ENCODE measurements around the gene ADAM12. TPM values are rescaled to one million over a fixed set of nuclear protein-coding genes. Genes with fewer than 3 reads are reported as not detected.
"Not testable (repeated sequence)": the region's sequence is repeated elsewhere in the genome, so short reads cannot be mapped to it uniquely, and the experiment has no call there.

Gene ADAM12
- total RNA-seq, 1 experiment from 2014 or later: 21.2 TPM

GRCh38 chr10:126264102-126265018 lies 123.9 kb downstream of the ADAM12 start:
- DNase-seq (ENCODE audit: low read depth): peak; percentile 40

DNA sequence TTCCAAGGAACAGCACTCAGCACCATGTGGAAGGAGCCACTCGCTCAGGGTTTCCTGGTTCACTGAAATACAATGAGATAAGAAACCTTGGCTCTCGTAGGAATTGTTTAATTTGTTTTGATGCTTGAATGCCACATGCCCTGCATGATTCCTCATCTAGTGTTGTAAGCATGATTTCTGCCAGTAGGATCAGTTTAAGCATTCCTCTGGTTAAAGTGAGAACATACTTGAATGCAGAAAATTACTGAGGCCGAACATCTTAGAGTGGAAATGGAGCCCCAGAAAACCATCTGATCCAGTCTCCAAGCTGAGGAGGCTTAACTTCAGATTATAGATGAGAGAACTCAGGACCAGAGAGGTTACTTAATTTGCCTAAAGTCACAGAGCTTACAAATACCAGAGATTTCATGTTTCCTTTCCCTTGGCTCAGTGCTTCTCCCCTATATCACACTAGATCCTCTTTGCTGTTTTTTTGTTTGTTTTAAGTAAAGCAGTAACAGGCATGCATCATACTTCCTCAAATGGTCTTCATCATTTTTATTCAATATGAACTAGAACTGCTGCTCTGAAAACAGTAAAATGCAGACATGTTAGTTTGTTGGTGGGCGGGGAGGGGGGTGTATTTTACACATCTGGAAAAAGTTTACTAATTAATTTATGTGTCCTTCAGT lies 125.1 kb downstream of the ADAM12 start:
- peak; percentile 17 for DNase-seq (ENCODE audit: low read depth)

DNA sequence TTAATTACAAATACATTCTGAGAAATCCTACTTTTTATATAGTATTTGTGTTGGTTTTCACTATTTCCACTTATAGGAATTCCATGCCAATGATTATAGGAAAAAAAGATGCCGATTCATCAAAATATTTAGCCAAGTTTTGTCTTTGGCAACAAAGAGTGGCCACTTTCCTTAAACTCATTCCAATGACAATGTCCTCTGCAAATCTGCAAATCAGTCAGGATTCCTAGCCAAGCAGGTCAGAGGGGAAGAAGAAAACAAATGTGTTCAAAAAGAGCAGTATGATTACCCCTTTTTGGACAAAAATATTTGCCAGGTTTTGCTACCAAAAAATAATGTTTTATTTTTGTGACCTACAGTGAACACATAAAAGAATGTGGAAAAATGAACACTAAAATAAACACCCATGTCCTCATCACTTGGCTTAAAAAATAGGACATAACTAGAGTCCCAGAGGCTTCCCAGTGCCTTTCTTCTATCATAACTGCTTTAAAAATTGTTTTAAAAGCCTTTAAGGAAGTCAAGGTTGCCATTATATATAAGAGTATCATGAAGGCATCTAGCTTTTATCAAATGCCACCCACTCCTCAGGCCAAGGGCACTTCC lies 125.9 kb downstream of the ADAM12 start:
- DNase-seq (ENCODE audit: low read depth): no peak

DNA sequence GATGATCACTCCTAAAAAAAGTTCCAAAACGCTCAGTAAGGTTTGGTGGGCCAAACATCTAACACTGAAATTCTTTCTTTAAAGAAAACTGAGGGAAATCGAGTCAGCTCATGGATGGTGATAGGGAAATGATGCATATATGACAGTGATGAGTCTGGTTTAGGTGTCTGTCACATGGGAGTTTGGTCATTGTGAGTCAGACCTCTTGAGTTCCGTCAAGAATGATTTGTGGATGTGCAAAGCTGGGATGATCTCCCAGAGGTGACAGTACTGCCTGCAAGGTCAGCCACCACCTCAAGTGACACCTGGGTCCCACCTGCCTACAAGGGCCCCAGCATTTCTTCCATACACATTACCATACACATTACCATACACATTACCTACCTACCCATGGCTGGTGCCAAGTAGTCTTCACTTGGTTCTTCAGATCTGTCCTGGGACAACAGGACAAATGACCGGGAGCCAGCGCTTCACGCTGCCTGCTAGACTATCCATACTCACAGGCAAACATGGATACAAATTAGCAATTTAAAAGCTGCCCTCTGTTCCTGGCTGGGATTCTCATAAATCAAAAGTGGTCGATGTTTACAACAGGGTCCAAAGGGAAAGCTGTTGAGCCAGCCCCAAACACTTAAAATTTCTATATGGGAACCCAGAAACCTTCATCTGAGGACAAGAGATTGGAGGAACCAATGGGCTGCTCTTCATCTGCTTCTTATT lies 128.4 kb downstream of the ADAM12 start:
- no peak for DNase-seq (ENCODE audit: low read depth)

- no peak for DNase-seq (ENCODE audit: low read depth)
These were observed 131.4 kb downstream of the ADAM12 start for GRCh38 chr10:126256864-126257263.

DNA sequence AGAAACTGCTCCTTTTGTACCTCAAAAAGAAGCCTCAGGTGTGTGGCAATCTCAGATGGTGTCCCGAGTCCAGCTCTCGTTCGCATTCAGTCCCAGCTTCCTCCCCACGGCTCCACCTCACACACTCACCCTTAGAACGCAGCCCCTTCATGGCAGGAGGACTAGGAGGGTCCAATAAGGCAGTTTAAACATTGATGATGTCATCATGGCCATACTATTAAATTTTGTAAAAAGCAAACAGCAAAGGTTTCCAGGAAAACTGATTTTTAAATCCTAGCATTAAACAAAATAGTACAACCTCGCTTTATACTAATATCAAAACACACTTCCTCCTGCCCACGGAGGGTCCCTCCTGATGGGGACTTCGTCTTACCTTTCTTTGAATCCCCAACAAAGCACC lies 133.0 kb downstream of the ADAM12 start:
- no peak for DNase-seq (ENCODE audit: low read depth)

DNA sequence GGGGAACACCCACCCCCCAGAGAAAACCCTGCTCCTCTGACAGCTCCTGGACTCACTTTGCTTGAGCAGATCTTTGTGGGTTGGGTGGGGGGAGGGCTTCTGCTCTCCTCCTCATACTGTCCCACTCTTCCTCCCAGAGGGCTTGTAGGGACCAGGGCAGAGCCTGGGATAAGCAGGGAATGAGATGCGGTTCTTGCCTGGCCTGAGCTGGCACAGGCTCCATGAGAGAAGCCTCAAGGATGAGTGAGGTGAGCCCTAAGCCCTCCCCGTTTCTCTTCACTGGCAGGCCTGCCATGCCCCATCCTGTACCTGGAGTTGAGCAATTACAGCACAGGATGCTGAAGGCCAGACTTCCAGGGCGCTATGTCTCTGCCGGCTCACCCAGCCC lies 134.7 kb downstream of the ADAM12 start:
- DNase-seq (ENCODE audit: low read depth): no peak

DNA sequence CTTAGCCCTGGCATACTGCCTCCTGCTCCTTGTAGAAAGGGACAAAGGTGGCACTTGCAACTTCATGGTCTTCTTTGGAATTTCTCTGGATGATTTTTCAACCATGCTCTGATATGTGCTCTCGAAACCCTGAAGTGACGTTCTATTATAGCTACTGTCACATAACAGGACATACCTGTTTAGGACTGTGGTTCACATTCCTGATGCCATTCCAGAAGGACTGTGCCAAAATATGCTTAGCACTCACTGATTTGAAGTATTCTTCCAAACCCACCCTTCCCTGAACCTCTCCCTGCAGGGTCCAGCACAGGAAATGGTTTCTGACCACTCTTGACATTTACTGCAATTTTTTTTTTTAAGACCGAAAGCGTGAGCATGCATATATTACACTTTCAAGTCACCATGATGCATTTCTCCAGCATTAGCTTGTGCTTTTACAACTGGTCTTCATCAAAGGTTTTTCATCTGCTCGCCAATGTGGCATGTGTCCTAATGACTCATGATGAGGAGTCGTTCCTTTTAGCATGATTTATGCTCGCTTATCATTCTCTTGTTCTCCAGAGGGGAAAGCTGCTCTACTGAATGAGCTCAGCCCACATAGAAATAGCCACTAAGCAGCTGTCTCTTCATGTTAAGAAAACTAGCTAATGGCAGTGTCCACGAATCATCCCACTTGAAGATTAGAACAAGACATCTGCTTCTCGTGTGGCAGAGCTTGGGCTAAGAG lies 135.2 kb downstream of the ADAM12 start:
- peak; percentile 100 for DNase-seq (ENCODE audit: low read depth)

GRCh38 chr10:126251778-126252407 lies 136.4 kb downstream of the ADAM12 start:
- no peak for DNase-seq (ENCODE audit: low read depth)

DNA sequence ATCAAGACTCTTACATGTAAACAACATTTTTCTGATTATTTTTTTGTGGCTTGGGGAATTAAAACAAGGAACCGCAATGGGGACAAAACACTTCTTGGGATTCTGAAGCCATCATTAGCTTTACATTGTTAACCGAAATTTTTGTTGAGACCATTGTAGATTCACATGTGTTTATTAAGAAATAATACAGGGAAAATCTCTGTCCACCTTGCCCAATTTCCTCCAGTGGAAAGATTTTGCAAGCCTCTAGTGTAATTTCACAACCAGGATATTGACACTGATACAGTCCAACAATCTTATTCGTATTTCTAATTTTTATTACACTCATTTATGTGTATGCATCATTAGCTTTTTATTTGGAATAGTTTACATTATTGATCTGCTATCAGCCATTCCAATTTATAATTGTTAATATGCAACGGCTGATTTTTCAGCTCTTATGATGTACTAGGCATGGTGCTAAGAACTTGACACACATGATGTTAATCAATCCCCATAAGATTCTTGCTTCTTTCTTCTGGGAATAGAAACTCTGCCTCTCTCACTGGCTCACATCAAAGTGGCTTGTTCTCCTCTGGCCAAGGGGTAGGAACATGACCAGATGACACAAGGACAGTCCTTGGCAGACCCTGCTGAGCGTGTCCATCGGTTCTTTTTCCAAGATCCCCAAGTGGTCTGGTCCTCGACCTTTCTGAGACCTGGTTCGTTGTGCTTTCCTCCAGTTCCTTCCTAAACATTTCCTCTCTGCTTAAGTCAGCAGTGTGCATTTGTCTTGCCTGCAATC lies 137.6 kb downstream of the ADAM12 start:
- no peak for DNase-seq (ENCODE audit: low read depth)

DNA sequence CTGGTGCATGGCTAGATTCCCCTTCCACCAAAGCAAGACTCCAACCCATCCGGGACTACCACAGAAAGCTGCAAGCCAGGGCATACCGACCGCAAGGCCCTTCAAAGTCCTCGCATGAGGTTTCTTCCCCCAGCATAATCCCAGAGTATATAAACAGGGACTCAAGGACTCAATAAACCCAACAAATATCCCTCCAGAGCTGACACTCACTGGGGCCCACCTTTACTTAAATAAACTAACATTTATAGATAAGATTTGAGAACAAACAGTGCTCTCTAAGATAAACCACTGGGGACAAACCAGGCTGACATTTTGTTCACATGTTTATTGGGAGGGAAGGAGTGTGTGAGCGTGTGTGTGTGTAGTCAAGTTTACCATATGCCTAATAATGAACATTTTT lies 138.2 kb downstream of the ADAM12 start:
- no peak for DNase-seq (ENCODE audit: low read depth)

GRCh38 chr10:126247446-126247975 lies 140.8 kb downstream of the ADAM12 start:
- DNase-seq (ENCODE audit: low read depth): peak; percentile 99

- DNase-seq (ENCODE audit: low read depth): not testable (repeated sequence)
These were observed 141.9 kb downstream of the ADAM12 start for GRCh38 chr10:126246396-126246795.

DNA sequence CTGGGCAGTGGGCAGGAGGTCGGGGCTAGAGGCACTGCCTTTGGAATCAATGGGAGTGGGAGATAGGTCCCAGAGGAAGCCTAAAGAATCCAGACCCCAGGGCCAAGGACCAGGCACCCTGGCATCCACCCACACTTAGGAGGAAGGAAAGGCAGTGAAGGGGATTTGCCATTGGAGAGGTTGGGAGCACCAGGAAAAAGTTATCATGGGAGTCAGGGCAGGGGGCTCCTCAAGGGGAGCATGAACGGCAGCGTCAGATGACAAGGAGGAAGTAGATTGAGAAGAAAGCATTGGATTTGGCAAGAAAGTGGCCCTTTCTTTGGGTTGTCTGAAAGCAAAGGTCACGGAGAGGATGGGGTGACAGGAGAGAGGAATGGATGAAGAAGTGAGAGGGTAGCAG lies 142.8 kb downstream of the ADAM12 start:
- DNase-seq (ENCODE audit: low read depth): no peak

- peak; percentile 87 for DNase-seq (ENCODE audit: low read depth)
These were observed 144.3 kb downstream of the ADAM12 start for GRCh38 chr10:126243971-126244370.

DNA sequence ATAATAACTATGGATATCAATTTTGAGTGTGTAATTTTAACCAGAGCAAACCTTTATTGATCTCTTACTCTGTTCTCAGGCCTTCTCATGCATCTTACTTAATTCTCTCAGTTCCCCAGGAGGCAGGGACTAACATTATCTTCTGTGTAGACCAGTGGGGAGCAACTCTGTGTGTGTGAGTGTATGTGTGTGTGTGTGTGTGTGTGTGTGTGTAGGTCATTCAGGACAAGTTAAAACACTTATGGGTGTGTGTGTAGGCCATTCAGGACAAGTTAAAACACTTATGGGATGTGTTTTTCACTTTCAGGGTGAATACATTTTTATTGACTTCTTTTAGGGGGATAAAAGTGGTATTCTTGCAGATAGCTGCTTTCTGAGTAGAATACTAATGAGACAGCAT lies 145.0 kb downstream of the ADAM12 start:
- DNase-seq (ENCODE audit: low read depth): peak; percentile 26

- DNase-seq (ENCODE audit: low read depth): peak; percentile 93
These were observed 145.6 kb downstream of the ADAM12 start for GRCh38 chr10:126242397-126243260.

DNA sequence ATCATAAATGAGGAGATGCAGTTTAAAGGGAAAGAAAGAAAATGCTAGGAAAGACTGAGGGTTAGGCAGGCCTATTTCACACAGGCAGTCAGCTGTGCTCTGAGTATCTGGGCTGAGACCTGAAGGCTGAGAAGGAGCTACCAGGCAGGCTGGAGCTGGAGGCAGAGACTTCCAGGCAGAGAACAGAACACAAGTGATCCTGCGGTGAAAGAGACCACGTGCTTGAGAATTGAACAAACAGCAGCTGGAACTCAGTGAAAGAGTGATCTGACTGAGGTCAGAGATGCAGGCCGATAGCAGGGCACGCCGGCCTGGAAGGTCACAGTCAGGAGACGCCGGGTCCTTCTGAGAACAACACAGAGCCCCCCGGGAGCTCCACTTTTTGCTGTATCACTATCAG lies 147.8 kb downstream of the ADAM12 start:
- DNase-seq (ENCODE audit: low read depth): no peak

- DNase-seq (ENCODE audit: low read depth): no peak
These were observed 148.4 kb downstream of the ADAM12 start for GRCh38 chr10:126239844-126240243.
